Endothelial cell of umbilical vein (primary cell): Measurements from ENCODE around the gene VAPB.

Experiments
- CTCF ChIP-seq, 2 donors: IDR thresholded peaks; 1 replicate in 1 of 2; 2 replicates in 1 of 2; pipeline ENCODE4 v1.5.1; 2011; ENCODE audit warnings: low read length in 2 of 2, mild to moderate bottlenecking in 2 of 2, moderate library complexity in 2 of 2, control low read depth in 1 of 2, inconsistent platforms in 1 of 2, low read depth in 1 of 2; ENCODE audit not compliant: insufficient read depth in 1 of 2; ENCODE audit errors: extremely low read depth in 1 of 2
- EZH2 ChIP-seq: IDR thresholded peaks from 2 replicates; pipeline ENCODE4 v1.6.1; 2012; ENCODE audit warnings: borderline replicate concordance, low read depth, mild to moderate bottlenecking, moderate library complexity, low read length, inconsistent platforms; ENCODE audit not compliant: severe bottlenecking
- FOS ChIP-seq: IDR thresholded peaks from 2 replicates; pipeline ENCODE4 v1.6.1; 2011; ENCODE audit warnings: mild to moderate bottlenecking, low read length, moderate library complexity, borderline replicate concordance; ENCODE audit not compliant: insufficient read depth
- GATA2 ChIP-seq: IDR thresholded peaks from 2 replicates; pipeline ENCODE4 v1.7.0; 2011; ENCODE audit warnings: low read depth, mild to moderate bottlenecking, moderate library complexity, mixed read lengths, low read length; ENCODE audit not compliant: insufficient read length, insufficient read depth
- MAX ChIP-seq: IDR thresholded peaks from 2 replicates; pipeline ENCODE4 v1.6.1; 2011; ENCODE audit not compliant: insufficient read depth, insufficient read length
- MYC ChIP-seq: IDR thresholded peaks from one replicate; pipeline ENCODE4 v1.6.1; 2011; ENCODE audit warnings: mild to moderate bottlenecking, low read depth, low read length
- POLR2A ChIP-seq: IDR thresholded peaks from 2 replicates; pipeline ENCODE4 v1.6.1; 2012; ENCODE audit warnings: low read depth, mild to moderate bottlenecking, control low read depth, low read length
- POLR2AphosphoS5 ChIP-seq: IDR thresholded peaks from 2 replicates; pipeline ENCODE4 v1.6.1; 2012; ENCODE audit warnings: low read depth, mild to moderate bottlenecking, control low read depth, low read length, moderate library complexity; ENCODE audit not compliant: insufficient read depth

- TF ChIP-seq CTCF (IDR thresholded peaks at IDR 0.05; ENCODE audit: extremely low read depth in 1 of 2, insufficient read depth in 1 of 2, low read depth in 1 of 2, low read length in 2 of 2) (no peak), EZH2 (no peak), POLR2A (no peak), MAX (no peak), POLR2AphosphoS5 (no peak), MYC (no peak), GATA2 (no peak), FOS (no peak)
These were observed 32.4 kb downstream of the VAPB start for GRCh38 chr20:58421497-58421850.
